ENCODE measurements around the gene PIEZO1.
A peak's percentile ranks its signal among the peaks of the same experiment; 100 is the strongest.

PIEZO1 gene

DNA sequence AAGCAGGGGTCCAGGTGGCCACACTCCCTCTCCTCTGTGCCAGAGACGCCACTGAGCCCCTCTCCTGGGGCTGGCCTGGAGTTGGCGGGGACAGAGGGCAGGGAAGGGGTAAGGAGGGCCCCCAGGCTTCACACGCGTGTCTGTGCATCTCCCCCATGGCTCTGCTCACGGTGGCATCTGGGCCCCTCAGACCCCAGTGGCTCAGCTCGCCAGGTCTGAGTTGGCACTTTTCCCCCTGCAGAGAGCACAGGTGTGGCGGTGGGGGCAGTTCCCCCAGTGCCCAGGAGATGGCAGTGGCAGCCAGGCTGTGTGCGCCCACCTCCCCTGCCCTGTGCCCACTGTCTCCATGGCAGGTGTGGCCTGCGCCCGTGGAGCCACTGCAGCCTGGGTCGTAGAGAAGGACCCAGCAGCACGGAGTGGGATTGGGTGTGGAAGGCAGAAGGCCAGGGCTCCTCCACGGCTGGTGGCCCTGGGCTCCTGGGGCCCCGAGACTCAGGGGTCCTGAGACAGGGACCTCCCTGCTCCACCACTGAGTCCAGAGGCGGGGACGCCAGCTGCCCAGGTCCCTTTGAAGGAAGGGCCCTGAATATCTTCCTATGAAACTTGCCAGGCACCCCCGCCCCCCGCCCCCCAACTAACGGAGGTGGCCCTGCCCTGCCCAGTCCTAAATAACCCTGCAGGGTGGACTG is 31.0 kb upstream of the PIEZO1 start:
- H3K79me2 ChIP-seq (ENCODE audit: control insufficient read depth, low read length) = peaks cover 6% of the 10 kb centered on the region
- H4K20me1 ChIP-seq (ENCODE audit: control insufficient read depth, insufficient read depth, low read depth, low read length) = no peaks in the 10 kb centered on the region
- H3F3A ChIP-seq (ENCODE audit: control insufficient read depth, insufficient read depth) = no peaks in the 10 kb centered on the region; the same call in 1 of the 2 replicates
- peaks cover 4% of the 10 kb centered on the region; the same call in 1 of the 2 replicates for H3K36me3 ChIP-seq (ENCODE audit: control insufficient read depth, low read length)
- no peak overlapping the region for H3K27ac ChIP-seq (ENCODE audit: low read depth, low read length)
- TF ChIP-seq EZH2phosphoT487 (IDR thresholded peaks at IDR 0.05; ENCODE audit: borderline replicate concordance, low read length) (no peak), CTCF (IDR thresholded peaks at IDR 0.05; ENCODE audit: low read depth, low read length, poor library complexity, severe bottlenecking) (peak; percentile 92)
- no peak overlapping the region for H3K4me3 ChIP-seq (ENCODE audit: low read length)
- peaks cover 6% of the 10 kb centered on the region for H3K4me1 ChIP-seq (ENCODE audit: control insufficient read depth, low read length)
- no peaks in the 10 kb centered on the region for H3K9me2 ChIP-seq (replicated peaks; ENCODE audit: control insufficient read depth, low read length)
- peaks cover 7% of the 10 kb centered on the region; the same call in 1 of the 2 replicates for H3K9me3 ChIP-seq (ENCODE audit: control insufficient read depth, insufficient read depth, low read length)
- no peaks in the 10 kb centered on the region for H3K27me3 ChIP-seq (ENCODE audit: control insufficient read depth, low read length)
- no peak overlapping the region for H3K4me2 ChIP-seq (ENCODE audit: low read length)

DNA sequence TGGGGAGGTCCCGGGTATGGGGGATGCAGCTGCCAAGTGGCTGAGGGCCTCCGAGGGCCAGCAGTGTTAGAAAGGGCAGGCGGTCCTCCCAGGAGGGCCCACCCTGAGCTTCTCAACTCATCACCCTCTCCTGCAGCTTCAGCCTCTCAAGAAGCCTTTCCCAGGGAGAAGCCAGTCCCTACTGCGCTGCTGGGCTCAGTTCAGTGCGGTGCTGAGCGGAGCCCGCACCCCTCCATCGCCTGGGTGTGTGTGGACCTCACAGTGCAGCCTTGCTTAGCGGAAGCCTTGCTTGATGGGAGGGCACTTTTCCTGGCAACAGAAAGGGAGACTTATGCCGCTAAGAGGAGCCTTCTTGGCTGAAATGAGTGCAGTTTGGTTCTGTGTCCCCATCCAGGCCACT is 30.2 kb upstream of the PIEZO1 start:
- TF ChIP-seq CTCF (IDR thresholded peaks at IDR 0.05; ENCODE audit: low read depth, low read length, poor library complexity, severe bottlenecking) = no peak
- TF ChIP-seq EZH2phosphoT487 (IDR thresholded peaks at IDR 0.05; ENCODE audit: borderline replicate concordance, low read length) = no peak
- Histone ChIP-seq H3K9me3 (ENCODE audit: control insufficient read depth, insufficient read depth, low read length) (peaks cover 7% of the 10 kb centered on the region; the same call in 1 of the 2 replicates), H3K4me2 (ENCODE audit: low read length) (no peak overlapping the region), H3K79me2 (ENCODE audit: control insufficient read depth, low read length) (peaks cover 14% of the 10 kb centered on the region), H3K4me3 (ENCODE audit: low read length) (no peak overlapping the region), H3K27ac (ENCODE audit: low read depth, low read length) (no peak overlapping the region), H3K9me2 (replicated peaks; ENCODE audit: control insufficient read depth, low read length) (no peaks in the 10 kb centered on the region), H3F3A (ENCODE audit: control insufficient read depth, insufficient read depth) (no peaks in the 10 kb centered on the region; the same call in 1 of the 2 replicates), H4K20me1 (ENCODE audit: control insufficient read depth, insufficient read depth, low read depth, low read length) (no peaks in the 10 kb centered on the region), H3K36me3 (ENCODE audit: control insufficient read depth, low read length) (peaks cover 13% of the 10 kb centered on the region), H3K27me3 (ENCODE audit: control insufficient read depth, low read length) (no peaks in the 10 kb centered on the region), H3K4me1 (ENCODE audit: control insufficient read depth, low read length) (peaks cover 15% of the 10 kb centered on the region)

GRCh38 chr16:88814144-88814502 is 29.1 kb upstream of the PIEZO1 start:
- Histone ChIP-seq H3K27me3 (ENCODE audit: control insufficient read depth, low read length) (no peaks in the 10 kb centered on the region), H3K4me3 (ENCODE audit: low read length) (no peak overlapping the region), H3K4me2 (ENCODE audit: low read length) (no peak overlapping the region), H3K36me3 (ENCODE audit: control insufficient read depth, low read length) (peaks cover 24% of the 10 kb centered on the region), H3K27ac (ENCODE audit: low read depth, low read length) (no peak overlapping the region), H3K9me3 (ENCODE audit: control insufficient read depth, insufficient read depth, low read length) (peaks cover 7% of the 10 kb centered on the region; the same call in 1 of the 2 replicates), H3F3A (ENCODE audit: control insufficient read depth, insufficient read depth) (peaks cover 6% of the 10 kb centered on the region), H3K79me2 (ENCODE audit: control insufficient read depth, low read length) (peaks cover 24% of the 10 kb centered on the region), H3K4me1 (ENCODE audit: control insufficient read depth, low read length) (peaks cover 26% of the 10 kb centered on the region), H3K9me2 (replicated peaks; ENCODE audit: control insufficient read depth, low read length) (no peaks in the 10 kb centered on the region), H4K20me1 (ENCODE audit: control insufficient read depth, insufficient read depth, low read depth, low read length) (no peaks in the 10 kb centered on the region)
- TF ChIP-seq CTCF (IDR thresholded peaks at IDR 0.05; ENCODE audit: low read depth, low read length, poor library complexity, severe bottlenecking) = no peak
- TF ChIP-seq EZH2phosphoT487 (IDR thresholded peaks at IDR 0.05; ENCODE audit: borderline replicate concordance, low read length) = no peak

Data from DOHH2 (cell line).